AG08395 (cell line): ENCODE data around the gene RASSF6.
A peak's percentile ranks its signal among the peaks of the same experiment; 100 is the strongest.
"Not testable (repeated sequence)": the region's sequence is repeated elsewhere in the genome, so short reads cannot be mapped to it uniquely, and the experiment has no call there.

ENCODE experiments used
- DNase-seq: peaks from one replicate; pipeline ENCODE4 v3.0.0; 2012; ENCODE audit warnings: mixed read lengths, low spot score

Gene RASSF6

DNA sequence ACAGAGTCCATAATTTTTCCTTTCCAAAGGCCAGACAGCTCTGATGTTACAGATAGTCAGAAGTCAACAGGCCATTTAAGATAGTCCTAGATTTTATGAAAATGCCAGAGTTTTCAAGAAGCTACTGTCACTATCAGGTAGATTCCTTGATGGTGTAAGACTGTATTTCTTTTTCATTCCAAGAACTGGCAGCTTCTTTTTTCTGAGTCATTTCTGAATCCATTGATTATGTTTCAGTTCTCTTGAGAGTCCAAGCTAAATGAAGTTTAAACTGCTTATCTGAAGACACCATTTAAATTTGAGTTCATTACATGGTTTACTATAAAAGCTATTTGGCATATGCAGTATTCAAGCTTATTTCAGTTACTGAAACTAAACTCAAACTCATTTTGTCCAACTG is 44.6 kb downstream of the RASSF6 start:
- DNase-seq: no peak

DNA sequence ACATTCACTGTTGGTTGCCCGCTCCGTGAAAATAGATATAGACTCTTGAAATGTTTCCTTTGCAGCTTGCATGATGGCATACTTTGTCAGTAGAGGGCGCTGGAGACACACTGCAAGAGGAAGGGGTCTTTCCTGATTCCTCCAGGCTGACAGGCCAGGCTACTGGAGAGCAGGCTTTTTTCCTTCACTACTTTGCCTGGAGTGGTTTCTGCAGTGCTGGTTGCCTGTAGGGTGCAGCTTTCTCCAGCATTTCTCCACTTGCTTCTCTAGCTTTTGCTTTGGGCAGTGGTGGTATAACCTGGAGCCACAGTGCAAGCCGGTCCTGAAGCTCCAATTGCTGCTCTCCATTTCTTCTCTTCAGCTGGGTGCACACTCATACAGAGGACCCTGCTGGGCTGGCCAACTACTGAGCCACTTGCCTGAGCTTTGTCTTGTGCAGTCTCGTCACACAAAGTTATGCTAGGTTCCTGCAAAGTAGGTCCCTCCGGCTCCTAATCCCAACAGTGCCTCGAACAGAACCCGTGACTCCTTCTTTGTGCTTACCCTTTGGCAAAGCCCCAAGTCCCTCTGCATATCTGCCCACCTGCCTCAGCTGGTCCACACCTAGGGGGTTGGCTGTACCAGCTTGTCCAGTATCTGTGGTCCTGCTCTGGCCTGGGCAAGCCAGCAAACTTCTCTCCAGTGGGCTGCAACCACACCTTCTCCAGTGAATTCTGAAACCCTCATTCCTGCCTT is 46.3 kb downstream of the RASSF6 start:
- peak; percentile 33 for DNase-seq

DNA sequence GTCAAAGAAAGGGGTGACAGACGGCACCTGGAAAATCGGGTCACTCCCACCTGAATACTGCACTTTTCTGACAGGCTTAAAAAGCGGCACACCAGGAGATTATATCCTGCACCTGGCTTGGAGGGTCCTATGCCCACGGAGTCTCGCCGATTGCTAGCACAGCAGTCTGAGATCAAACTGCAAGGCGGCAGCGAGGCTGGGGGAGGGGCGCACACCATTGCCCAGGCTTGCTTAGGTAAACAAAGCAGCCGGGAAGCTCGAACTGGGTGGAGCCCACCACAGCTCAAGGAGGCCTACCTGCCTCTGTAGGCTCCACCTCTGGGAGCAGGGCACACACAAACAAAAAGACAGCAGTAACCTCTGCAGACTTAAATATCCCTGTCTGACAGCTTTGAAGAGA is 69.4 kb downstream of the RASSF6 start:
- DNase-seq: not testable (repeated sequence)

DNA sequence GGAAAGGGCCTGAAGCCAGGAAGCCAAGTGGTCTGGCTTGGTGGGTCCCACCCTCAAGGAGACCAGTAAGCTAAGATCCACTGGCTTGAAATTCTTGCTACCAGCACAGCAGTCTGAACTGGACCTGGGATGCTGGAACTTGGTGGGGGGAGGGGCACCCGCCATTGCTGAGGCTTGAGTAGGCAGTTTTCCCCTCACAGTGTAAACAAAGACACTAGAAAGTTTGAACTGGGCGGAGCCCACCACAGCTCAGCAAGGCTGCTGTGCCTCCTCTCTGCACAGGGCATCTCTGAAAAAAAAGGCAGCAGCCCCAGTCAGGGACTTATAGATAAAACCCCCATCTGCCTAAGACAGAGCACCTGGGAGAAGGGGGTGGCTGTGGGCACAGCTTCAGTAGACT is 75.6 kb downstream of the RASSF6 start:
- DNase-seq: no peak

DNA sequence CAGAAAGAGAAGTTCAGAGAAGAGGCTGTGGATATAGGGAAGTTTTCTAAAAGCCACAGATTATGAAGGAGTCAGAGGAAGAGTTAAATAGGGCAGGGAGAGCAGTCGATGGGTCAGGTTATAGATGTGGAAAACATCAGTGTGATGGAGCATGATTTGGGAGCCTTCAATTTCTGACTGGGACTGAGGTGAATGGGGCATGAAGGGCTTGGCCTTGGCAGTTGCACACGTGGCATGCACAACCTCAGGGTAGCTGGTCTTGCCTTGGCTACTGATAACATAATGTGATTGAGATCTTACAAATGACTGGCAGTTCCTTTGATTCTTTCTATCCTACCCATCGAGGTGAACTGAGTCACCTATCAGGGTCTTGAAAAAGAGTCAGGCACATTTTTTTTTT is 79.0 kb downstream of the RASSF6 start:
- DNase-seq: no peak

DNA sequence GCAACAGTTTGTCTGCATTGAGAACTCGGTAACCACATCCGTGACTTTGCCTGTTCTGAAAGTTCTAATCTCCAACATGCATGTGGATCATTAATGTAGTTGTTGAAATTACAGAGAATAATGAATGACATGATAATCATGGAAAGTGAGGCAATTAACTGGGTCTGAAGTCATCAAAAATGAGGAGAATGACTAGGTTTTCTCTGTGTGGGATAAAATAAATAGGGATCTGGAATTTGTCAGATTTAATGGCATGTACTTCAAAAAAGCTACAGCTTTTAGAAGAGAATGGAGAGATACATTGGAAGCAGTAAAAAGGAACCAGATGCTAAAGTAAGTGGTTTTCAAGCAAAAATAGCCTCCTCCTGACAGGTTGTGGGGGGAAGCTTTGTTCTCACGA is 79.4 kb downstream of the RASSF6 start:
- no peak for DNase-seq

DNA sequence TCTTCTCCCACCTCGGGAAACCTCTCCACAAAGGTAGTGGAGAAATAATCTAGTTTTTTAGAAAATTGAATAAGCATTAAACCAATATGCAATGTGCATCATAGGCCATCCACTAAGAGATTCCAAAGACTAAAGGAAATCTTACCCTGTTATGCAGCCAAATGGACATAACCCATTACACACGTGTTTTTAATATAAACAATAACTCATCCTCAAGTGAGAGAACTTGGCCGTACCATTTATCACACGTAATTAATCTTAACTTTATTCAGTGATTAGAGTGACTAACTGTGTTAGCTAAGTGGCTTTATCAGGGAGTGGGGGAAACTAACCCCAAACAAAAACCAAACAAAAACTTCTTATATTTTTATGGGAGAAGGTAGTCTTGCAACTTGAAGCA is 80.8 kb downstream of the RASSF6 start:
- no peak for DNase-seq

DNA sequence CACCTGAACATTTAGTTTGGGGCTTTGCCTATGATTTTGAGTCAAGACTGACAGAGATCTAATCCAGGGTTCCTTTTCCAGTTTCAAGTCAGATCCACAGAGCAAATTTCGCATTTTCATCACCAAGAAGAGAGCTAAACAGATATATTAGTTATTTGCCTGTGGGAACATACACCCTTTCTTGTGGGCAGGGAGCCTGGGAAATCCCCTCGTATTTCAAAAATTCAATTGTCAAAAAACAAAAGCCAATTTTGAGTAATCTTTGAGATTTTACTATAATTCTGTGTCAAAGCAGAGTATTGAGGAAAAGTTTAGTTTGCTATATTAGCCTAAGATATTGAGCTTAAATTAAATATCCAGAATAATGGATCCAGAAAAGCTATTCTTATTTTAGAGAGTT is 82.1 kb downstream of the RASSF6 start:
- no peak for DNase-seq

DNA sequence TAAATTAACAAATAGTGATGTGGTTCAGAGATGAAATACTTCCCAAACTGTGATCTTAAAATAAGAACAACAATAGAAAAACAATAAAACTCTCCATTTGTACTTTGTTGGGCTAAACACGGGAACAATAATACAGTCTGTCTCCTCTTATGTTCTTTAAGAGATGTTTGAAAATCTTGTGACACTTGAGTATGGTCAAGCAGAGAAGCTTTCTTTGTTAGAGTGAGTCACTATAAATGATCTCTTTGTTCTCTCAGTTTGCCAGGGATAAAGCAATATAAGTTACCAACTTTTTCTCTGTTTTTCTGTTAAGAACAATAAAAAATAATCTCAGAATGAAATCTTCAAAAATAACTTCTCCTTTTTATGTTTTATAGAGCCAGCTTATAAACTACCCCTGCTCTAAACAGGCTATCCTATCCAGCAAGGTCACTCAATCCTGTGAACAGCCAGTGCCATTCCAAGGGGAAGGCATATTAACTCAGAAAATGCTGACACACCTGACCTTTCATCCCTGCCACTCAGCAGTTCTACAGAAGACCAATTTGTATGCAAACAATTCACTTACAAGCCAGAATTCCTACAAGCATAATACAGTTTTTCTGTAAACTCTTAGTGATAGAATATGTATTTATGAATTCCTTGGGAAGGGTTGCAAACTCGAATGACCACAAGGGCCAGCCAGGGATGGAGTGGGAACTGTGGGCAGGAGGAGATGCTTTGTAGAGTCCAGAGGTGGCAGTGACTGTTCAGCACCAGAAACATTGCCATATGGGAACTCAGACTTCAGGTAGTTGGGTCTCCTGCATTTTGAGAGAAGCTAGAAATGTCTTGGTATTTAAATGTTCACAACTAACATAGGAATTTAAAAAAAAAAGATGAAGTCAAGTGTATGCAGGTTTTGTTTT is 86.5 kb downstream of the RASSF6 start:
- no peak for DNase-seq

DNA sequence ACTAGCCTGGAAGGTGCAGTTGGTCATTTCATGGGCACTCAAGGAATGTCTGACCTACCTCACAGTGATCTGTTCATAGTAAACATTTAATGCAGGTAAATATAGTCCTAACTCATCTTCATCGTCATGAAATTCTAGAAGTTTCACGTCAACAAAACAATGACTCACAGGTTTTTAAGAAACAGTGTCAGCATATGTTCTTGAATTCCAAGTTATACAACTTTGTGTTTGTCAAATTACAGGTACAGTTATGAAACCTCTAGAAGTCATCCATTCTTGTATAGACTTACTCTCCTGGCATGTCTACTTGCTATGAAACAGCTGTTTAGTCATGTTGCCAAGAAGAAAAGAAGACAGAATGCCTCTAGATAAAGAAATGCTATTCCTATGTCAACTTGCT is 92.1 kb downstream of the RASSF6 start:
- DNase-seq: no peak

DNA sequence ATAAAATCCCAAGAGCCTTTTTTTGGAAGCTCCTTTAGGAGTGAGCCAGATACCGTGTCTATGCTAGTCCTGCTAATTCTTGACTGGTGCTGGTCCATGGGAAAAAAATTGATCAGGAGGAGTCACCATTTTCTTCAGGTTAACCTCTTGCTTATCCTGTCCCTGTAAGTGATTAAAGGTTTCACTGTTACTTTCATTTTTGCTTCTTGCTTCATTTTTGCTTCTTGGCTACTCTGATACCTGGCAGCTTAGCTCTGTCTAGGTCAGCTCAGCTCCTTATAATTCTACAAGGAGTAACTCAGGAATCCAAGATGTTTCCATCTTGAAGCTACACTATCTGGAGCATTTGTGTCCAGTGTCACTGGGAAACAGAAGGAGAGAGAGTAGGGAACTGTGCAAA is 93.0 kb downstream of the RASSF6 start:
- DNase-seq: no peak

DNA sequence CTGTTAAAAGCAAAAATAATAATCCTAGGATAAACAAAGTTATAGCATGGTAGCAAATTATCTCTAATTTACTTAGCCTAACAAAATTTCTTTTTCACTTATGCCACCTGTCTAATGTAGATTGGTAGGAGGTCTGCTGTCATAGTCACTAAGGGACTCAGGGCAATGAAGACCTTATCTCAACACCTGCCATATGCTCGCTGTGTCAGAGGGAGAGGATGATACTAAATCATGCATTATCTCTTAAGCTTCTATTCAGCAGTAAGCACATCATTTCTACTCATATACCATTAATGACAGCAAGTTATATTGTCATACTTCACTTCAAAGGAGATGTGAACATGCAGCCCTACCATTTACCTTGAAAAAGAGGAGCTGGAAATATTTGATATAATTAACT is 94.6 kb downstream of the RASSF6 start:
- DNase-seq: no peak

DNA sequence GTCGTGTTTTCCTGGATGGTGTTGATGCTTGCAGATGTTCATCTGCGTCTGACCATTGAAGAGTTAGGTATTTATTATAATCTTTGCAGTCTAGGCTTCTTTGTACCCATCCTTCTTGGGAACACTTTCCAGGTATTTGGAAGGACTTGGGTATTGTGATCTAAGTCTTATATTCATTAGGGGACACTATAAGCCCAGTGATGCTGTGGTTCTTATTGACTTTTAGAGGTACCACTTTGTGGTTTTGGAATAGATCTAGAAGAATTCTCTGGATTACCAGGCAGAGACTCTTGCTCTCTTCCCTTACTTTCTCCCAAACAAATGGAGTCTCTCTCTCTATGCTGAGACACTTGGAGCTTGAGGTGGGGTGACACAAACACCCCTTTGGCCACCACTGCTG is 97.1 kb downstream of the RASSF6 start:
- DNase-seq: no peak
